HepG2 (cell line): ENCODE measurements around the gene GDF9. TPM values are rescaled to one million over a fixed set of nuclear protein-coding genes. Genes with fewer than 3 reads are reported as not detected.
A peak's percentile ranks its signal among the peaks of the same experiment; 100 is the strongest.

ENCODE experiments used
- AHR ChIP-seq: IDR thresholded peaks from 2 replicates; pipeline ENCODE4 v1.6.1; 2018; ENCODE audit warnings: missing genetic modification reagents, missing compliant biosample characterization
- ATF5 ChIP-seq: sonication (generic); formaldehyde crosslinking; IDR thresholded peaks from 2 replicates; pipeline ENCODE4 v1.4.0; 2020; ENCODE audit warnings: mild to moderate bottlenecking, low read depth, missing genetic modification reagents
- ATF7-NPFF ChIP-seq: sonication (generic); formaldehyde crosslinking; IDR thresholded peaks from 2 replicates; pipeline ENCODE4 v1.8.1; 2023; ENCODE audit warnings: mild to moderate bottlenecking, low read depth, missing genetic modification reagents, moderate library complexity
- E2F2 ChIP-seq: sonication (generic); formaldehyde crosslinking; IDR thresholded peaks from 2 replicates; pipeline ENCODE4 v1.4.0; 2020; ENCODE audit warnings: missing genetic modification reagents, borderline replicate concordance
- ETV5 ChIP-seq: IDR thresholded peaks from 2 replicates; pipeline ENCODE4 v1.6.1; 2018; ENCODE audit warnings: missing biosample characterization, missing genetic modification reagents, inconsistent platforms, borderline replicate concordance
- FOXA1 ChIP-seq, 2 experiments: fragments of 450-650 bp in 1 of 2; sonication (generic) in 1 of 2; formaldehyde crosslinking in 1 of 2; IDR thresholded peaks; 2 replicates each; pipeline versions ENCODE4 v1.4.0 to v1.6.1; 2016 to 2020; ENCODE audit warnings: missing genetic modification reagents in 1 of 2
- HINFP ChIP-seq: sonication (generic); formaldehyde crosslinking; IDR thresholded peaks from 2 replicates; pipeline ENCODE4 v1.4.0; 2020; ENCODE audit warnings: low read depth, mild to moderate bottlenecking, missing genetic modification reagents
- ISX ChIP-seq: sonication (generic); formaldehyde crosslinking; conservative IDR thresholded peaks from 2 replicates; pipeline ENCODE4 v1.5.0; 2020; ENCODE audit warnings: missing genetic modification reagents
- JARID2 ChIP-seq: sonication (generic); formaldehyde crosslinking; IDR thresholded peaks from 2 replicates; pipeline ENCODE4 v1.8.1; 2023; ENCODE audit warnings: missing genetic modification reagents, inconsistent platforms; ENCODE audit not compliant: insufficient replicate concordance
- LBX2 ChIP-seq: sonication (generic); formaldehyde crosslinking; IDR thresholded peaks from 2 replicates; pipeline ENCODE4 v1.5.0; 2020; ENCODE audit warnings: missing genetic modification reagents, mild to moderate bottlenecking, borderline replicate concordance
- MAZ ChIP-seq, 2 experiments: sonication (generic) in 1 of 2; formaldehyde crosslinking in 1 of 2; IDR thresholded peaks; 2 replicates each; pipeline versions ENCODE4 v1.5.0 to v1.6.1; 2012 to 2020; ENCODE audit warnings: low read depth in 2 of 2, mild to moderate bottlenecking in 2 of 2, borderline replicate concordance in 1 of 2, improper control_type of control experiment in 1 of 2, low read length in 1 of 2, missing genetic modification reagents in 1 of 2, moderate library complexity in 1 of 2
- NCOA5 ChIP-seq: sonication (generic); formaldehyde crosslinking; IDR thresholded peaks from 2 replicates; pipeline ENCODE4 v1.4.0; 2020; ENCODE audit warnings: missing genetic modification reagents
- REST ChIP-seq, 2 experiments: IDR thresholded peaks; 2 replicates each; pipeline ENCODE4 v1.6.1; 2011 to 2012; ENCODE audit warnings: low read length in 2 of 2, borderline replicate concordance in 1 of 2, low read depth in 1 of 2, mild to moderate bottlenecking in 1 of 2, moderate library complexity in 1 of 2
- RFX1 ChIP-seq: fragments of 450-650 bp; IDR thresholded peaks from 2 replicates; pipeline ENCODE4 v1.6.1; 2017
- SSRP1 ChIP-seq: IDR thresholded peaks from 2 replicates; pipeline ENCODE4 v1.6.1; 2016; ENCODE audit warnings: control low read depth
- TP53 ChIP-seq: sonication (generic); formaldehyde crosslinking; conservative IDR thresholded peaks from 2 replicates; pipeline ENCODE4 v1.4.0; 2020; ENCODE audit warnings: missing genetic modification reagents
- ZBTB8A ChIP-seq: sonication (generic); formaldehyde crosslinking; IDR thresholded peaks from 2 replicates; pipeline ENCODE4 v1.4.0; 2020; ENCODE audit warnings: mild to moderate bottlenecking, low read depth, missing genetic modification reagents, borderline replicate concordance
- ZKSCAN5 ChIP-seq: sonication (generic); formaldehyde crosslinking; IDR thresholded peaks from 2 replicates; pipeline ENCODE4 v1.5.1; 2020; ENCODE audit warnings: mild to moderate bottlenecking, missing genetic modification reagents
- ZNF367 ChIP-seq: sonication (generic); formaldehyde crosslinking; IDR thresholded peaks from 2 replicates; pipeline ENCODE4 v1.4.0; 2020; ENCODE audit warnings: missing genetic modification reagents, borderline replicate concordance
- ZNF709 ChIP-seq: sonication (generic); formaldehyde crosslinking; IDR thresholded peaks from 2 replicates; pipeline ENCODE4 v1.5.0; 2020; ENCODE audit warnings: mild to moderate bottlenecking, missing genetic modification reagents
- polyA plus RNA-seq, 8 experiments: library from polyadenylated mRNA; depleted of rRNA in 3 of 8; stranded (reverse) in 7 of 8; unstranded in 1 of 8; fragments of >200 nt; fragmentation: Illumina TruSeq in 4 of 8; extraction: Trizol in 4 of 8; gene quantifications; 2 replicates each; pipeline versions ENCODE4 v1.2.1 to v1.2.3, GENCODE V29; 2011 to 2016; ENCODE audit warnings: low read depth in 4 of 8, missing spikeins in 1 of 8, mixed read lengths in 1 of 8; ENCODE audit not compliant: insufficient read depth in 1 of 8
- total RNA-seq, 5 experiments: library from RNA; depleted of rRNA; stranded (reverse); fragments of >200 nt; fragmentation: Illumina TruSeq; extraction: Trizol; gene quantifications; 2 replicates each; pipeline ENCODE4 v1.2.3, GENCODE V29; 2016; ENCODE audit warnings: low read depth in 1 of 5

GDF9 gene
- total and polyA plus RNA-seq, 2 of the 13 experiments (the other 11 are each of a cell fraction or from before 2014, with no cell fraction given): 0.33 to 0.38 TPM

GRCh38 chr5:132820162-132820754, 46.0 kb downstream of the GDF9 start (continued):
- TF ChIP-seq REST (IDR thresholded peaks at IDR 0.05; ENCODE audit: borderline replicate concordance in 1 of 2, low read depth in 1 of 2, low read length in 2 of 2) (no peak), ISX (CRISPR knock-in tag) (no peak), ZKSCAN5 (CRISPR knock-in tag) (no peak), AHR (no peak), NCOA5 (CRISPR knock-in tag) (no peak), RFX1 (no peak), HINFP (CRISPR knock-in tag) (no peak), LBX2 (CRISPR knock-in tag) (no peak), TP53 (CRISPR knock-in tag) (no peak), E2F2 (no peak), ZBTB8A (CRISPR knock-in tag) (no peak), ZNF709 (CRISPR knock-in tag) (no peak), MAZ (IDR thresholded peaks at IDR 0.05; ENCODE audit: borderline replicate concordance, low read depth, low read length) (no peak), MAZ (CRISPR knock-in tag; IDR thresholded peaks at IDR 0.05; ENCODE audit: low read depth) (no peak), ETV5 (CRISPR knock-in tag) (no peak), ATF5 (CRISPR knock-in tag) (no peak), ZNF367 (no peak), FOXA1 (IDR thresholded peaks at IDR 0.05) (no peak), FOXA1 (CRISPR knock-in tag; IDR thresholded peaks at IDR 0.05) (no peak), JARID2 (no peak), ATF7-NPFF (CRISPR knock-in tag) (no peak), SSRP1 (CRISPR knock-in tag) (0 out of 2 replicates have a peak, but pooled peaks have one; percentile 9)
